Stomach (tissue), 4 donors: ENCODE measurements around the gene PDHA1.

ENCODE experiments used
- CTCF ChIP-seq, 7 experiments: fragments of 450-650 bp in 4 of 7; fragments of 200-600 bp in 3 of 7; sonication (generic) in 3 of 7; IDR thresholded peaks; one replicate each; pipeline ENCODE4 v1.5.1; 2016 to 2019; ENCODE audit warnings: antibody characterized with exemption in 7 of 7, control low read depth in 2 of 7, mild to moderate bottlenecking in 1 of 7
- POLR2A ChIP-seq, 4 donors: fragments of 450-650 bp; IDR thresholded peaks; one replicate each; pipeline ENCODE4 v1.6.1; 2016; ENCODE audit warnings: antibody characterized with exemption in 4 of 4, control low read depth in 2 of 4, mild to moderate bottlenecking in 1 of 4, moderate library complexity in 1 of 4
- POLR2AphosphoS5 ChIP-seq, 3 donors: sonication (generic); formaldehyde crosslinking; IDR thresholded peaks; one replicate each; pipeline ENCODE4 v1.6.1; 2016; ENCODE audit warnings: antibody characterized with exemption in 3 of 3

- TF ChIP-seq CTCF (IDR thresholded peaks at IDR 0.05): no peak
- no peak for TF ChIP-seq POLR2AphosphoS5 (IDR thresholded peaks at IDR 0.05)
- TF ChIP-seq POLR2A (IDR thresholded peaks at IDR 0.05): no peak
These were observed 44.4 kb downstream of the PDHA1 start for GRCh38 chrX:19388064-19388679.
